A673 (cell line): Measurements from ENCODE around the gene LRP1.

Experiments
- CTCF ChIP-seq: fragments of 300-800, 200-600 bp; sonication (generic); conservative IDR thresholded peaks from 2 replicates; pipeline ENCODE4 v1.5.1; 2017; ENCODE audit warnings: low read depth, mild to moderate bottlenecking, antibody characterized with exemption, low read length, moderate library complexity, mixed read lengths
- EZH2 ChIP-seq: fragments of 200-600 bp; sonication (generic); IDR thresholded peaks from 2 replicates; pipeline ENCODE4 v1.6.1; 2017; ENCODE audit warnings: borderline replicate concordance, low read depth, mild to moderate bottlenecking, mixed read lengths, antibody characterized with exemption, low read length; ENCODE audit not compliant: poor library complexity, severe bottlenecking

GRCh38 chr12:57178213-57178612 is 49.9 kb downstream of the LRP1 start:
- TF ChIP-seq CTCF (no peak), EZH2 (no peak)
